Stomach (tissue), 9 donors: ENCODE results near the gene GALNT2. TPM values are rescaled to one million over a fixed set of nuclear protein-coding genes. Genes with fewer than 3 reads are reported as not detected.

Source experiments
- DNase-seq, 2 donors: peaks; one replicate each; pipeline versions ENCODE4 v3.0.0 to v3.0.0-alpha.2; 2013 to 2019
- H3K27ac ChIP-seq, 5 donors: fragments of 200-600 bp in 4 of 5; sonication (generic) in 4 of 5; one replicate each; pipeline ENCODE4 v1.5.1; 2013 to 2019; ENCODE audit warnings: mild to moderate bottlenecking in 1 of 5, moderate library complexity in 1 of 5
- H3K27me3 ChIP-seq, 3 donors: fragments of 200-600 bp; sonication (generic); one replicate each; pipeline ENCODE4 v1.5.1; 2017 to 2019; ENCODE audit warnings: mixed run types in 1 of 3
- H3K36me3 ChIP-seq, 4 donors: fragments of 200-600 bp; sonication (generic); 1 replicate in 3 of 4; 2 replicates in 1 of 4; pipeline ENCODE4 v1.5.1; 2016 to 2019
- H3K4me1 ChIP-seq, 4 donors: fragments of 200-600 bp; sonication (generic); one replicate each; pipeline ENCODE4 v1.5.1; 2016 to 2019
- H3K4me3 ChIP-seq, 4 donors: fragments of 200-600 bp; sonication (generic) in 3 of 4; one replicate each; pipeline ENCODE4 v1.5.1; 2016 to 2019; ENCODE audit warnings: mild to moderate bottlenecking in 1 of 4
- H3K9me3 ChIP-seq, 4 donors: fragments of 200-600 bp; sonication (generic); one replicate each; pipeline ENCODE4 v1.5.1; 2016 to 2019
- EP300 ChIP-seq: sonication (generic); formaldehyde crosslinking; IDR thresholded peaks from one replicate; pipeline ENCODE4 v1.6.1; 2017; ENCODE audit warnings: antibody characterized with exemption
- POLR2A ChIP-seq, 4 donors: fragments of 450-650 bp; IDR thresholded peaks; one replicate each; pipeline ENCODE4 v1.6.1; 2016; ENCODE audit warnings: antibody characterized with exemption in 4 of 4, control low read depth in 2 of 4, mild to moderate bottlenecking in 1 of 4, moderate library complexity in 1 of 4
- POLR2AphosphoS5 ChIP-seq, 3 donors: sonication (generic); formaldehyde crosslinking; IDR thresholded peaks; one replicate each; pipeline ENCODE4 v1.6.1; 2016; ENCODE audit warnings: antibody characterized with exemption in 3 of 3
- WGBS, 5 donors: extraction: QIAGEN DNeasy Blood & Tissue Kit in 3 of 5; methylation state at CpG; one replicate each; pipeline versions ENCODE4 v1.1.5 to v1.1.7; 2013 to 2018; 5-methylcytosine and 5-hydroxymethylcytosine counted together
- intact Hi-C: fragments of 100-400 bp; cut with DNase I; formaldehyde crosslinking; loops from one replicate; pipeline ENCODE4 v1.15.1; 2023; ENCODE audit warnings: low total_unique reads
- polyA plus RNA-seq, 3 donors: library from polyadenylated mRNA; stranded (reverse); fragments of 200-250 nt; gene quantifications; one replicate each; pipeline ENCODE4 v1.2.3, GENCODE V29; 2013
- total RNA-seq, 5 donors: library from RNA; depleted of rRNA; stranded (reverse); fragments of >200 nt; gene quantifications; one replicate each; pipeline versions ENCODE4 v1.1.0 to v1.2.3, GENCODE V29; 2014 to 2016
- TF ChIP-seq, protein P1 (sequence below), 7 experiments: fragments of 450-650 bp in 4 of 7; fragments of 200-600 bp in 3 of 7; sonication (generic) in 3 of 7; IDR thresholded peaks; one replicate each; pipeline ENCODE4 v1.5.1; 2016 to 2019; ENCODE audit warnings: antibody characterized with exemption in 7 of 7, control low read depth in 2 of 7, mild to moderate bottlenecking in 1 of 7
- donor health status: healthy with polysubstance abuse.
- donor health status: Bipolar disorder and iron deficiency.
- donor health status: healthy.

Gene GALNT2
- total and polyA plus RNA-seq, 8 donors = 5.5 to 101 (median 43.1) TPM

DNA sequence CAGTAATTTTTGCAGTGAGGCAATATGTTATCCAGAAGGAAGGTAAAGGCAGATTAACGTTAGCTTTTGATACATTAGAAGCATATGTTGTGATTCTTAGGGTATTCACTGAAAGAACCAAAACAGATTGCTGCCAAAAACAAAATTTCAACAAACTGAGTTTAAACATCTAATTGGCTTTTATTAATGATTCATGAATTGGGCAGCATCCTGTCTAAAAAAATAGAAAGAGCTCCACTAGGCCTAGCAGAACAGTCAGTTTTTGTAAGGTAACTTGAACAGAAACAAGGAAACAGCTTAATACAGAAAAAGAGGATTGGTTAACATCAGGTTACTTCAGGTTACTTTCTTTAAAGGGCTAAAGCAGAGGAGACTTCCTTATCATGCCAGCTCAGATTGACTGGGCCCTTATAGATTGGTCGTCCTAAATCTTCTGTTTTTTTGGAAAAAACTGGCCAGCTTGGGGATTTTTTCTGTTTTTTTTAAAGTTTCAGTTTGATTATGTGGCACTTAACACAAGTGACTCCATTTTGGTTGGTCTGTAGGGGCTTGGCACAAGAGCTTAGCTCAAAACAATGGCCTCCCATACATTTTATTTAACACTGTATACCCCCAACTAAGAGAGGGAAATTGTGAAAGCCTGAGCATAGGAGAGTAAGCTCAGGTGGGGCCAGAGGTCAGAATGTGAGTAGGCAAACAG, 36.8 kb upstream of the GALNT2 start:
- no peaks in the 10 kb centered on the region for H3K4me1 ChIP-seq
- TF ChIP-seq, protein P1, sequence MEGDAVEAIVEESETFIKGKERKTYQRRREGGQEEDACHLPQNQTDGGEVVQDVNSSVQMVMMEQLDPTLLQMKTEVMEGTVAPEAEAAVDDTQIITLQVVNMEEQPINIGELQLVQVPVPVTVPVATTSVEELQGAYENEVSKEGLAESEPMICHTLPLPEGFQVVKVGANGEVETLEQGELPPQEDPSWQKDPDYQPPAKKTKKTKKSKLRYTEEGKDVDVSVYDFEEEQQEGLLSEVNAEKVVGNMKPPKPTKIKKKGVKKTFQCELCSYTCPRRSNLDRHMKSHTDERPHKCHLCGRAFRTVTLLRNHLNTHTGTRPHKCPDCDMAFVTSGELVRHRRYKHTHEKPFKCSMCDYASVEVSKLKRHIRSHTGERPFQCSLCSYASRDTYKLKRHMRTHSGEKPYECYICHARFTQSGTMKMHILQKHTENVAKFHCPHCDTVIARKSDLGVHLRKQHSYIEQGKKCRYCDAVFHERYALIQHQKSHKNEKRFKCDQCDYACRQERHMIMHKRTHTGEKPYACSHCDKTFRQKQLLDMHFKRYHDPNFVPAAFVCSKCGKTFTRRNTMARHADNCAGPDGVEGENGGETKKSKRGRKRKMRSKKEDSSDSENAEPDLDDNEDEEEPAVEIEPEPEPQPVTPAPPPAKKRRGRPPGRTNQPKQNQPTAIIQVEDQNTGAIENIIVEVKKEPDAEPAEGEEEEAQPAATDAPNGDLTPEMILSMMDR (IDR thresholded peaks at IDR 0.05) = no peak
- no peak for TF ChIP-seq POLR2A (IDR thresholded peaks at IDR 0.05)
- TF ChIP-seq POLR2AphosphoS5 (IDR thresholded peaks at IDR 0.05) = no peak
- no peak for TF ChIP-seq EP300
- peaks cover 0 to 10% (median 4%) of the 10 kb centered on the region in 4 donors for H3K9me3 ChIP-seq
- H3K4me3 ChIP-seq = no peak overlapping the region
- H3K36me3 ChIP-seq = no peaks in the 10 kb centered on the region
- H3K27ac ChIP-seq = no peak overlapping the region
- H3K27me3 ChIP-seq = no peaks in the 10 kb centered on the region
- intact Hi-C loops = no loop called here
- no peak for DNase-seq
- WGBS, 5 donors = 84 to 87% (median 85%) methylated on average over 2 of the region's 2 CpGs

- H3K9me3 ChIP-seq = peaks cover 4 to 14% (median 9%) of the 10 kb centered on the region in 4 donors
- 75 to 91% (median 81%) methylated on average over 3 of the region's 3 CpGs for WGBS, 5 donors
- H3K36me3 ChIP-seq = no peaks in the 10 kb centered on the region
- intact Hi-C loops = no loop called here
- DNase-seq = no peak
- H3K27me3 ChIP-seq = no peaks in the 10 kb centered on the region
- TF ChIP-seq POLR2A (IDR thresholded peaks at IDR 0.05) (no peak), POLR2AphosphoS5 (IDR thresholded peaks at IDR 0.05) (no peak), EP300 (no peak)
- no peaks in the 10 kb centered on the region for H3K4me1 ChIP-seq
- H3K4me3 ChIP-seq = no peak overlapping the region
- H3K27ac ChIP-seq = no peak overlapping the region
Observed at GRCh38 chr1:230031131-230031530, 35.9 kb upstream of the GALNT2 start.

DNA sequence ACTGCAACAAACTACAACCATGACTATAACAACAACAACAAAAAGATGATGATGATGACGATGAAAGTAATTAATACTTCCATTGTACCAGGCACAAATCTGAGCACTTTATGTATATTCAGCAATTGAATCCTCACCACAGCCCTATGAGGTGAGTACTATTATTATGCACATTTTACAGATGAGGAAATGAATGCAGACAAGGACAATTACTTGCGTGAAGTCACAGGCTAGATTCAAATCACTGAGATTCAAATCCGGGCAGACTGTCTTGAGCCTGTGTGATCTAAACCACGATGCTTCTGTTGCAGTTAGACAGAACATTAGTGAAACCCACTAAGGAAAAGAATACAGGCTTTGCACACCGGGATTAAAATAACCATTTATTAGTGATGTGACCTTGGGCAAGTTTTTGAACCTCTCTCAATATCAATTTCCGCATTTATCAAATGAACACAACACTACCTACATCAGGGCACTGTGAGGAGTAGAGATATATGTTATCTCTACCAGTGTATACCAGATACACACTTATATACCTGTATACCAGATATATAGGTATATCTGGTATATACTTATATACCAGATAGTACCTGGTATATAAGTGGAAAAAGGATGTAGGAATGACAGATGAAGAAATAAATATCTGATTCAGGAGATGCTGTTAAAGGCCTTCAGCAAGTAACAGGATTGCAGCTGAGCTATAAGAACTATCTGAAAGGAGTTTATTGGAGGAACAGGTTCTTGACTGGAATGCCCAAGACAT, 34.3 kb upstream of the GALNT2 start:
- no peak for DNase-seq
- Histone ChIP-seq H3K4me3 (no peak overlapping the region), H3K9me3 (peaks cover 0 to 15% (median 9%) of the 10 kb centered on the region in 4 donors), H3K27ac (no peak overlapping the region), H3K4me1 (no peaks in the 10 kb centered on the region), H3K36me3 (no peaks in the 10 kb centered on the region), H3K27me3 (no peaks in the 10 kb centered on the region)
- no peak for TF ChIP-seq EP300
- TF ChIP-seq POLR2AphosphoS5 (IDR thresholded peaks at IDR 0.05) = no peak
- TF ChIP-seq, protein P1 (IDR thresholded peaks at IDR 0.05) = no peak
- TF ChIP-seq POLR2A (IDR thresholded peaks at IDR 0.05) = no peak
- WGBS, 5 donors = 89 to 93% (median 92%) methylated on average over 6 of the region's 6 CpGs
- intact Hi-C loops = no loop called here

GRCh38 chr1:230037261-230037660, 29.8 kb upstream of the GALNT2 start:
- TF ChIP-seq POLR2A (IDR thresholded peaks at IDR 0.05) = no peak
- no peak overlapping the region for H3K4me3 ChIP-seq
- no peaks in the 10 kb centered on the region for H3K27me3 ChIP-seq
- 61 to 73% (median 68%) methylated on average over 3 of the region's 3 CpGs for WGBS, 5 donors
- no peaks in the 10 kb centered on the region for H3K4me1 ChIP-seq
- intact Hi-C loops = no loop called here
- peaks cover 0 to 15% (median 9%) of the 10 kb centered on the region in 4 donors for H3K9me3 ChIP-seq
- DNase-seq = no peak
- no peaks in the 10 kb centered on the region for H3K36me3 ChIP-seq
- H3K27ac ChIP-seq = no peak overlapping the region

DNA sequence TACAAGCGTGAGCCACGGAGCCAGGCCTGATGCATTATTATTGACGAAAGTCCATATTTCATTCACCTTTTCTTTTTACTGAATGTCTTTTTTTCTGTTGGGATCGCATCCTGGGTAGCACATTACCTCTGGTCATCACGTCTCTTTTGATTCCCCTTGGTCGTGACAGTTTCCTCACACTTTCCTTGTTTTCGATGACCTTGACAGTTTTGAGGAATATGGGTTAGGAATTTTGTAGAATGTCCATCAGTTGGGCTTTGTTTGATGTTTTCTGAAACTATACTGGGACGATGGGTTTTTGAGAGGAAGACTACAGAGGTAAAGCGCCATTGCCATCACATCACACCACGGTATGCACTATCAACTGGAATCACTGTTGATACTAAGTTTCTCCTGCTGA, 26.6 kb upstream of the GALNT2 start:
- no peak for TF ChIP-seq POLR2A (IDR thresholded peaks at IDR 0.05)
- TF ChIP-seq, protein P1 (IDR thresholded peaks at IDR 0.05) = no peak
- TF ChIP-seq POLR2AphosphoS5 (IDR thresholded peaks at IDR 0.05) = no peak
- no peak for TF ChIP-seq EP300
- intact Hi-C loops = no loop called here
- Histone ChIP-seq H3K27me3 (peaks cover 0 to 8% (median 0%) of the 10 kb centered on the region in 3 donors), H3K9me3 (peaks cover 0 to 12% (median 7%) of the 10 kb centered on the region in 4 donors), H3K4me3 (no peak overlapping the region), H3K36me3 (no peaks in the 10 kb centered on the region), H3K4me1 (no peaks in the 10 kb centered on the region), H3K27ac (no peak overlapping the region)
- DNase-seq = no peak
- 91 to 96% (median 94%) methylated on average over 10 of the region's 10 CpGs for WGBS, 5 donors
